AG04450 (cell line): Measurements from ENCODE around the gene ABLIM1. TPM values are rescaled to one million over a fixed set of nuclear protein-coding genes. Genes with fewer than 3 reads are reported as not detected.

Experiments
- CTCF ChIA-PET: fragments of 300-600, 350-600 bp; formaldehyde crosslinking; extraction: SDS; loops from one replicate; lab custom pipeline; 2022; ENCODE audit warnings: antibody characterized with exemption, inconsistent platforms; lab: Charles Lee
- POLR2A ChIA-PET: fragments of 350-600 bp; formaldehyde crosslinking; extraction: SDS; loops from one replicate; lab custom pipeline; 2021; ENCODE audit warnings: antibody characterized with exemption, inconsistent platforms; lab: Yijun Ruan, JAX
- DNase-seq: peaks from one replicate; pipeline ENCODE4 v3.0.0-alpha.2; 2011; ENCODE audit warnings: low read depth, low spot score
- H3K27ac ChIP-seq: one replicate; pipeline ENCODE4 v1.5.1; 2012; ENCODE audit warnings: low read depth, low read length, control low read depth
- H3K27me3 ChIP-seq: one replicate; pipeline ENCODE4 v1.6.0; 2012; ENCODE audit warnings: low read length; ENCODE audit not compliant: control insufficient read depth, insufficient read depth
- H3K4me3 ChIP-seq: 2 replicates; pipeline ENCODE4 v1.5.1; 2011; ENCODE audit warnings: mild to moderate bottlenecking, low read depth, low read length, control low read depth
- H3K9me3 ChIP-seq: 2 replicates; pipeline ENCODE4 v1.5.1; 2012; ENCODE audit warnings: low read length; ENCODE audit not compliant: control insufficient read depth, insufficient read depth
- CTCF ChIP-seq: IDR thresholded peaks from 2 replicates; pipeline ENCODE4 v1.5.1; 2011; ENCODE audit warnings: low read depth, low read length, control low read depth, inconsistent platforms
- polyA plus RNA-seq: library from polyadenylated mRNA; depleted of rRNA; stranded (reverse); fragments of >200 nt; gene quantifications from 2 replicates; pipeline ENCODE4 v1.2.3, GENCODE V29; 2011

The ABLIM1 gene
- polyA plus RNA-seq, 1 experiment: 6.4 TPM

GRCh38 chr10:114487815-114488536, 170.1 kb downstream of the ABLIM1 start:
- no peak for DNase-seq
- no peak for TF ChIP-seq CTCF
- Histone ChIP-seq H3K27ac (no peak overlapping the region), H3K27me3 (no peaks in the 10 kb centered on the region), H3K4me3 (no peak overlapping the region), H3K9me3 (peaks cover 6% of the 10 kb centered on the region)
- ChIA-PET CTCF (interaction anchor here (0.6 to 5.2 kb wide), 3 partner anchors 11 to 184 kb away, joined by 4 to 29 read pairs (median 4); no protein-coding TSS in a partner anchor), POLR2A (no interaction called here)

GRCh38 chr10:114486938-114487814, 170.9 kb downstream of the ABLIM1 start:
- no peak overlapping the region for H3K27ac ChIP-seq
- no peak for TF ChIP-seq CTCF
- CTCF ChIA-PET: interaction anchor here (0.6 to 5.2 kb wide), 2 partner anchors 11 to 16 kb away, joined by 4 to 29 read pairs; no protein-coding TSS in a partner anchor
- H3K4me3 ChIP-seq: no peak overlapping the region
- POLR2A ChIA-PET: no interaction called here
- H3K27me3 ChIP-seq: peaks cover 2% of the 10 kb centered on the region
- peak; percentile 30 for DNase-seq
- peaks cover 6% of the 10 kb centered on the region for H3K9me3 ChIP-seq

GRCh38 chr10:114485696-114486400, 172.2 kb downstream of the ABLIM1 start:
- no peak overlapping the region for H3K27ac ChIP-seq
- ChIA-PET CTCF (interaction anchor here (5.2 kb wide), 1 partner anchor 14 kb away, joined by 29 read pairs; no protein-coding TSS in a partner anchor), POLR2A (no interaction called here)
- no peak for DNase-seq
- peaks cover 9% of the 10 kb centered on the region for H3K27me3 ChIP-seq
- H3K9me3 ChIP-seq: peaks cover 6% of the 10 kb centered on the region
- no peak overlapping the region for H3K4me3 ChIP-seq
- no peak for TF ChIP-seq CTCF

GRCh38 chr10:114483575-114483974, 174.5 kb downstream of the ABLIM1 start:
- H3K27ac ChIP-seq: no peak overlapping the region
- no peak for DNase-seq
- ChIA-PET CTCF (interaction anchor here (0.7 kb wide), 1 partner anchor 12 kb away, joined by 6 read pairs; no protein-coding TSS in a partner anchor), POLR2A (no interaction called here)
- H3K27me3 ChIP-seq: peaks cover 12% of the 10 kb centered on the region
- H3K9me3 ChIP-seq: peaks cover 6% of the 10 kb centered on the region
- H3K4me3 ChIP-seq: no peak overlapping the region
- no peak for TF ChIP-seq CTCF
